GM18867 (cell line): Measurements from ENCODE around the gene UNC50.
"Not testable (repeated sequence)": the region's sequence is repeated elsewhere in the genome, so short reads cannot be mapped to it uniquely, and the experiment has no call there.

Source experiments
- ATAC-seq: cut with Tn5 transposase; IDR thresholded peaks from one replicate; pipeline ENCODE4 v1.9.1; 2021; ENCODE audit warnings: mild to moderate bottlenecking, moderate library complexity; ENCODE audit not compliant: unreplicated experiment

Gene UNC50

DNA sequence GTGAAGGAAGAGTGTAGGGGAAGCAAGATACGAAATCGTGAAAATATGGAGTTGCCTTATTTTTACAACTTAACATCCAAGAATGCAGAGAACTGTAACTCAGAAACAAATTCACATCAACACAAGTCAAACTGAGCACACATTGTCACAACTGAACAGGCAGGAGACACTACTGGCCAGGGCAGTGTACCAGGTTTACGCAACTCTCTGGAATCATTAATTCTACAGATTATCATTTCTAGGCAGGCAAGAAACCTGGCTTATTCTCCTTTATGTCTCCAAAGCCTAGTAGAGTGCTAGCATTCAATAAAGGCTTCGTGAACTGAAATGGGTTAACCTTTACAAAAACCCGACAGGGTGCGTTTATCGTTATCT lies 661 bp upstream of the UNC50 start:
- no peak for ATAC-seq

DNA sequence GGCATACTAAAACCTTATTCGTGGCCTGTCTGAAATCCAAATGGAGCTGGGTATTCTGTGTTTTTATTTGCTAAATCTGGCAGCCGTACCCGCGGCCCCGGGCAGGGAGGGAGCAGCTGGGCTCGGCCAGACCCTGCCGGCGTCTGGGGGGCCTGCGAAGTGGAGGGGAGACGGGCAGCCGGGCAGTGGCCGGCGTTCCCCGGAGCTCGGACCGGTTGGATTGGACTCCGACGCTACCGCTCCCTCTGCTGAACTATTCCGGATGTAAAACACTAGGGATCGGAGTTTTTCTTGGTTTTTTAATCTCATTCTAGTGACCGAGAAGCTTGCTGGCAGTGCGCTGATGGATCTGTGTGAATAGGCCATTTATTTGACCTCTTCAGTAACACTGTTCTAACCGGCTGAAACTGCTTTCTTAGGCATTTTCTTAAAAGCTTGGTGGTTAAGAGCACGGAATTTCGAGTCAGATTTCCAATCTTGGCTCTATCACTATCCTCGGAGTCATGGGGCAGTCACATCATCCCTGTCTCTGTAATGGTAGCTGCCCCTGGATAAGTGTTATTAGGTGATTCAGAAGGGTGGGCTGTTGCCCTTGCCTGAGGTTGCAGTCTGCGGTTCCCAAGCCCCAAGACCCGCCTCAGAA lies 694 bp downstream of the UNC50 start:
- peak; percentile 18 for ATAC-seq

DNA sequence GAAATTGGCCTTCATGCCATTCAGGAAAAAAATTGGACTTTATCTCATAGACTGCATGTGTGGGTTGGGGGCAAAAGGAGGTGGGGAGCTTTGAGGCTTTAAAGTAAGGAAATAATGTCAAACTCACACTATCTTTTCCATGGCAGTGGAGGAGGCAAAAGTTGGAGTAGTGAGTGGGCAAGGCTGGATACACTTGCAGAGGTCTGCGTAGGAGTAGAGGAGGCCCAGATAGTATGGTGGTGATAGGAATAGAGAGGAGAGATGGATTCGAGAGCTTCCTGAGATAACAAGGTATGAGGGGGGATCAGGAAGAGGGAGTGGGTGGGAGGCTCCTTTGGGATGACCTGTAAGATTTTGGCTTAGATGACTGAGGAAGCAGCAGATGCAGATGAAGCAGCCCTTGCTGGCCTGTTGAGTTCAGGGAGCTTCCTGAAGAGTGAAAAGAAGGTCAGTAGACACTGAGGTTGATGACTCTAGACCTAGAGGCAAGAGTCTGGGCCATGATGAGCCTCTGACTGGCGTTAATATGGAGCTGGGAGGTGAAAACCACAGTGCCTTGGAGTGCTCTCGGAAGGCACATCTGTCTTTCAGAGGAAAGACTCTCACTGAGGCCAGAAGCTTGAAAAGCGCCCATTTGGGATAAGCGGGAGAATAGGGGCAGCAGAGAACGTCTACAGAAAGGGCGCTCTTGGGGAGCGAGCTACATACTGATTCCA lies 5.8 kb downstream of the UNC50 start:
- ATAC-seq, result no peak

DNA sequence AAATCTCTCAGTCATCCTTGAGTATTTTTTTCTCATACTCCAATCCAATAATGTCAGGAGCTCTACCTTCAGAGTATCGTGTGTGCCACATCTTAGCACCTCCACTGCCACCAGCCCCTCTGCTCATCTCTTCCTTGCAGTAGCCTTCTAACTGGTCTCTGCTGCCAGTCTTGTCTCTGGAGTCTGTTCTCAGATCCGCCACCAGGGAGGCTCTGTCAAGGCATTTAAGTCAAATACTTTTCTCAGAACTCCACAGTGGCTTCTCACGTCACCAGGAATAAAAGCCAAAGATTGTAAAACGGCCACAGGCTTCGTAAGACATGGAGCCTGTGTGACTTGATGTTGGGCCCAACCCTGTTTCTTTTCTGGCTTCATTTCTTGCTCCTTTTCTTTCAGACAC lies 7.1 kb downstream of the UNC50 start:
- ATAC-seq, result no peak

DNA sequence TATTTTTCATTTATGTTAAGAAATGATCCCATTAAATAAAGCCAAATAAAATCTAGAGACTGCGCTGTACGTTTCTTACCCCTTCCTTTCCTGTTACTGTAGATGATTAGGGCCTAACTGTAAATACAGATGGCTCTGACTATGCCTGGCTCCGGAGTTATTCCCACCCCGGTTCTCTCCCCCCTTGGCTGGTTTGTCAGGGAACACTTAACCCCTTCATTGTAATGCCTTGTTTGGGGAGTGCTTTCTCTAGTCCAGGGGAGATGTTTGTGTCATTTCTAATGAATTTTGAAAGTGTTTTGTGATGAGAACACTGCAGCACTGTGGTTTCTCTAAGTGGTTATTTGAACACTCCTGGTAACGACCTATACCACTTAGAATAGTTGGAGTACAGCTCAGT lies 8.8 kb downstream of the UNC50 start:
- ATAC-seq, result no peak

DNA sequence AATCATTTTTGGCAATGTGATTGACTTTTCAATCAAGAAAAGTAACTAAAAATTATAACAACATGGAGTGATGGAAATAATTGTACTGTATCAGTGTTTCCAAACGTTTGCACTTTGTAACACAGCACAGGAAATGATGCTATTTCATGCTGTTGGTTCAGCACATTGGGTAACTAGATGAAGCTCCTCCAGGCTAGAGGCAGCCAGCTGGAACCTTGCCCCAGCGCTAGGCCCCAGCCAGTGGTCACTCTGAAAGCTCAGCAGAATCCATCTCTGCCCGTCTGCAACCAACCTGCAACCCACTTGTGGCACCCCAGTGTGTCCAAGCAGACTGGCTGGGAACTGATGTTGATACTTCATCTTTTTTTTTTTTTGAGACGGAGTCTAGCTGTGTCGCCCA lies 15.3 kb downstream of the UNC50 start:
- ATAC-seq, result no peak

DNA sequence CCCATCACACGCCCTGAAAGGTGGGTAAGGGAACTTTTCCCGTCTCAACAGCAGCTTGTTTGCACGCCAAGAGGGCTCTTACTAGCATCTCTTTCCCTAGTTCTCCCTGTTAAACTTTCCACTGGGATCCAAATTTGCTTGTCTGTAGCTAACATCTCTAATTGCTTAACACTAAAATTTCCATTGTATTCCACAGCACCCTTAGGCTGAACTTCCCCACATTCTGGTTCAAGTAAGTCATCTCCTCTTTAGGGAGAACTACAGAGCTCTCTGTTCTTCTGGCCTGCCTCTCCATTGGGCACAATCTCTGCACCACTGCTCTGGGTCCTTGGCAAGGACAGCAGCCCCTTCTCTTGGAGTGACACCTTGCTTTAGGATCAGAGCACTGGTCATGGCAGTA lies 24.0 kb downstream of the UNC50 start:
- no peak for ATAC-seq

DNA sequence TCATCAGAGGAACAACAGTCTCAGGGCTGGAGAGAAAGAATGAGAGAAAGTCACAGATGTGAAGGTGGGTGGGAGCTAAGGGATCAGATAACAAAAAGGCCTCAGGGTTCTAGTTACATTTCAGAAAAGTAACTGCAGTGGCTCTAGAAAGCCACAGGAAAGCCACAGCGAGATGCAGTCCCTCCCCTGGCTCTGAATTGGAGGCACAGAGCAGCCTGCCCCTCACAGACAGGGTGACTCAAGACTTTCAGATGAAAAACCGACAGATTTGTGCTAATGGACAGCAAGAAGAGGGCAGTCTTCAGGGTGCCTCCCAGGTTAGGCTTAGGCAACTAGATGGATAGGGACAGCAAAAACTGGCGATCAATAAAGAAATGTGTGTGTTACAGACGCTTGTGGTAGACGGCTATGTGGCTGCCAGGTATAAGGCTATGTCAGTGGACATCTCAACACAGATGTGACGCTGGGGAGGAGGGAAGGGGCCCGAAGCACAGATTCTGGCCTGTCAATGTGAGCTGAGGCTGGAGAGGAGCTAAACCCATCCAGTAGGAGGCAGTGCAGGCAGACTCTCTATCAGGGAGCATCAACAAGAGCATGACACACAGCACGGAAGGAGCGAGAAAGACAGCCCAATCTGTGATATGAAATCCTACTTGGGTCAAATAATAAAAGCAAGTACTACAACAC lies 26.2 kb downstream of the UNC50 start:
- no peak for ATAC-seq

DNA sequence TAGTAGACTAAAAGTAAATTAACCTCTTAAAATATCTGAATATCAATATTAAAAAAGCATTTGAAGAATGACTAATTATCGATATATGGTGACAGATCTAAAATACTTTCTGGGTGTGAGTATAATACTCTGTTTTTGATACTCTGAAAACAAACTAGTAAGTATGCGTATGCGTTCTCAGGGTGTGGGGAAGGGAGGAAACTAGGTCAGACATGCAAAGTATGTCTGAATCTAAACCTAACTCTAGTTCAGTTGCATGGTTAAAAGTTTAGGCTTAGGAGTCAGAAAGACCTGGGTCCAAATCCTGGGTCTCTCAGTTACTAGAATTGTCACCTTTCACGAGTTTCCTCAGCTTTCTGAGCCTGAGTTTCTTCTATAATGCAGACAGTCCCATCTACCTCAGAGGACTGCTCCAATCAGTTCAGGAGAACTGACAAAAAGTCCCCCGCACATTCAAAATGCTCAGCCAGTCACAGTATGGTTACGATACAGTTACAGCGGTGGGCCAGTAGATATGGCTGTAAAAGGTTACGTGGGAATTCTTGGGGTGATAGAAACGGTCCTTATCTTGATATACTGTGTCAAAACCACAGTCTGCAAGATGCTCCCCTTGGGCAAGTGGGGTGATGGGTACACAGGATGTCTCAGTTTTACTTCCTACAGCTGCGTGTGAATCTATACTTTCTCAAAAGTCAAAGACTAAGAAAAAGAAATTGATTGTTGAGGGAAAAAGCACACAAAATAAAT lies 29.2 kb downstream of the UNC50 start:
- peak; percentile 91 for ATAC-seq

DNA sequence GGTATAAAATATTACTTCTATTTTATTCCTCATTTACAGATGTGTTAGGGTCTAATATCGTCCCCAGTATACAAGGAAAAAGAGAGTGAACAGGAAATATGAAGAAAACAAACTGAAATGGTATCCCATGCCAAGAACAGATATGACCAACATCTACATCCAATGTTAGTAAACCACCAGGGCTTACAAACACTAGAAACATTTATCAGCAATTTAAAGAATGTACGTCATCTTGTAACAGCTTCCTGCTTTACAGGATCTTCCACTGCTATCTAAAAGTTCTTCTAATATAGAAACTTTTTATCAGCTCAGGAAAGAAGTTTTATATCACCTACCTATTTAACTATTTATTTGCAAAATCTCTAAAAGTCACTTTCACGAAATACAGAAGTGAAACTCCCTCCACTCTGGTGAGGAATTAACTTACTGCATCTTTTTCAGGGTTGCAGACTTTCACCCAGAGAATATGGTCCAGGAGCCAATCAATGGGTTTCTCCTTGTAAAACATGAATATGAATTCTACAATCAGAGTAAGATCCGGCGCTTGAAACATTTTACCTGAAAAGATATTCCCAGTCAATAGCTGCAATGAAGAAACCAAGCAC lies 35.2 kb downstream of the UNC50 start:
- ATAC-seq, result no peak

DNA sequence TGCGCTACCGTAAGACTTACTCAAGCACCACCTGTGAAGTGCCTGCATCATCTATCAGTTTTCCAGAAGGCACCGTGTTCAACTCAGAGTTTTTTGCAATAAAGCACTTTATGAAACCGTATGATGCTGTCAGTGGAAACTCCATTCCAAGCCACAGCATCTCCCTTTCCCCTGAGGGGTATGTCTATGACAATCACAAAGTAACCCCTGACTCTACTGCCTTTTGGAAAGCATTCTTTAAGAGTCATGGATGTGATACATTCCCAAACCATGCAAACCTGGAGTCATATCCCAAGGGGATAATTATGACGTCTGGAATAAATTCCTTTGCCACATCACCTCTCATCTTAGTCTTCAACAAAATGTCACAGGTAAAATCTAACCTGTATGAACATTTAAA lies 39.2 kb downstream of the UNC50 start:
- no peak for ATAC-seq

DNA sequence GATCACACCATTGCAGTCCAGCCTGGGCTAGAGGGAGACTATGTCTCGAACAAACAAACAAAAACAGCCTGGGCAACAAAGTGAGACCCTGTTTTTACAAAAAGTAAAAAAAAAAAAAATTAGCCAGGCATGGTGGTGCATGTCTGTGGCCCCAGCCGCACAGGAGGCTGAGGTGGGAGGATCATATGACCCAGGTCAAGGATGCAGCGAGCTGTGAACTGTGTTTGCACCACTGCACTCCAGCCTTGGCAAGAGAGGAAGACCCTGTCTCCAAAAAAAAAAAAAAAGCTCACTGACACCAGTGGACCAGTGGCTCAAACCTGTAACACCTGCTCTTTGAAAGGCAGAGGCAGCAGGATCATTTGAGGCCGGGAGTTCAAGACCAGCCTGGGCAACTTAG lies 40.1 kb downstream of the UNC50 start:
- ATAC-seq, result no peak

DNA sequence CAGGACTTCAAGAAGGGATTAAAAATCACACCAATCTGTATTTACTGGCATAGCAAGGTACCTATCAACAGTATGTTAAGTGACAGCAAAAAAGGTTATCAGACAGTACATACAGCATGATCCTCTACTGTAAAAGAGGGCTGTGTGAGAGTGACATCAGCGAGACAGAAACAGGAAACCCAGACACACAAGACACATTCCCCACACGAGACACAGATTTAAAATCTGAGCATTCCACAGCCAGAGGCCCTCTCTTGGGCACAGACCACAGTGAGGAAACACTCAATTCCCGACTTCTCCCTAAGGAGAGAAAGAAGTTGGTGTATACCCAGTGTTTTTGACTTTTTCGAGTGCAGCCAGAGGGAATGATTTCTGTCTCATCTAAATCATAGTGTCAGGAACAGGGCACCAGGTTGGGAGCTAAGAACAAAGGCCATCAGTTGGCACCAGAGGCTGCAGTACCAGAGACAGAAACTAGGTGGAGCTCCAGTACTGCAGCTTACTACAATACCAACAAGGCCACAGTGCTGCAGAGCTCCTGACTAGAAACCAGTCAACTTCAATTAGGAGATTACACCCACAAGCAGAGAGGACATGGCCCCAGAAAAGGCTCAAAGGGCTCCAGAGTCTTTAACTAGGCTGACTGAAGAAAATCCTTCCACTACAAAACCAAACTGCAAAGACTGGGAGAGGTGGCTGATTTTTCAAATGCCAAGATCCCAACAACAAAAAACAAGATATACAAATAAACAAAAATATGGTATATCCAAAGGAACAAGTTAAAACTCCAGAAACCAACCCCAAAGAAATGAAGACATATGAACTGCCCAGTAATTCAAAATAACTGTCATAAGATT lies 41.0 kb downstream of the UNC50 start:
- peak; percentile 87 for ATAC-seq

DNA sequence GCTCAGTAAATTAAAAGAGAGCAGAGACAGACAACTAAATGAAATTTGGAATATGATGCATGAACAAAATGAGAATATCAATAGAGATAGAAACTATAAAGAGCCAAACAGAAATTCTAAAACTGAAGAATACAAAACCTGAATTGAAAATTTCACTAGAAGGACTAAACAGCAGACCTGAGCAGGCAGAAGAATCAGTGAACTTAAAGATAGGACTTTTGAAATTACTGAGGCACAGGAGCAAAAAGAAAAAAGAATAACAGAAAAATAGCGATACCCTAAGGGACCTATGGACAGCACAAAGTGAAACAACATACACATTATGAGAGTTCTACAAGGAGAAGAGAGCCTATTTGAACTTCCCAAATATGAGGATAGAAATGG lies 41.6 kb downstream of the UNC50 start:
- no peak for ATAC-seq

DNA sequence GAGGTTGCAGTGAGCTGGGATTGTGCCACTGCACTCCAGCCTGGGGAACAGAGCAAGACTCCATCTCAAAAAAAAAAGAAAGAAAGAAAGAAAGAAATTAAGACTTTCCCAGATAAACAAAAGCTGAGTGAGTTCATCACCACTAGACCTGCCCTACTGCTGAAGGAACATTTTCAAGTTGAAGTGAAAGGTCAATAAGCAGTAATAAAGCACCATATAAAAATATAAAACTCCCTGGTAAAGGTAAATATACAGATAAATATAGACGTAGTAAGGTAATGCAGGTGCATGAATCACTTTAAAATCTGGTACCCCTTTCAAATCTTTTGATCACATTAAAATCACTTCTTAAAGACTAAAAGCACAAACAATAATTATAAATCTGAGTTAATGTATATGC lies 42.6 kb downstream of the UNC50 start:
- ATAC-seq, result no peak

DNA sequence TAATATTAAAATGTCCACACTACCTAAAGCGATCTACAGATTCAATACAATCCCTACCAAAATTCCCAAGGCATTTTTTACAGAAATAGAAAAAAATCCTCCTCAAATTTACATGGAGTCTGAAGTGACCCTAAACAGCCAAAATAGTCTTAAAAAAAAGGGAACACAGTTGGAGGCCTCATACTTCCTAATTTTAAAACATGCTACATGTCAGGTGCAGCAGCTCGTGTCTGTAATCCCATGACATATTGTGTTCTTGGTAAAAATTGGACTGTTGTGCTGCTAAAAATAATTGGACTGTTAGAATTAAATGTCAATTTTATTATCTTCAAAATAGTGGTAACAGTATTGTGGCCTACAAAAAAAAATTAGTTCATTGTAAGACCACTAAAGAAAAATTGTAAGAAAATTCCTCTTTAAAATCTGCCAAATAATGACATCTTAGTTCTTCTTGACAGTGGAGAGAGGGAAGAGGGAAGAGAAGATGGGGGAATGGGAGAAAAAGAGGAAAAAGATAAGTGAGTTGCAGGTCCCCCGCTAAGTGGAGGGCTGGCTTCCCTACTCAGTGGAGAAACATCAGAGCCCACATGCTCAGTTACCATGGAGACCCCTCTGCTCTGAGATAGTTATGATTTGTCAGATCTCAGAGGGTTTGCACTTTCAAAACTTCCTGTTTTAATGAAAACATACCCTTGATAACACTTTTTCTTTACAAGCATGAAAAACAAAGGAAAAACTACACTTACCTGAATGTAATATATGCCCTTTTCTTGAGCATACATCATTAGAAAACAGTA lies 46.5 kb downstream of the UNC50 start:
- ATAC-seq, result no peak

DNA sequence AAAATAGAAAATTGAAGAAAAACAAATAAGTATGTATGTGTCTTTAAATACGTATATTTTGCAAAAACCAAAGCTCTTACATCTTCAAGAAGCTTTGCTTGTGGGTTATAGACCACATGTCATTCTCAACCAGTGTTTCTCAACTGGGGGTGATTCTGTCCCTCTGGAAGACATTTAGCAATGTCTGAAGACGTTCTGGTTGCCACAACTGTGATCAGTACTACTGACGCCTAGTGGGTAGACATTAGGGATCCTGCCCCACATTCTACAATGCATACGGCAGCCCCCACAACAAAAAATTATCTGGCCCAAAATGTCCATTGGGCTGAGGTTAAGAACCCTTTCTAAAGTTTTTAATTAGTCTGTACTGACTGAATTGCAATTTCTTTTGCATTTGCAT lies 48.4 kb downstream of the UNC50 start:
- ATAC-seq, result no peak

DNA sequence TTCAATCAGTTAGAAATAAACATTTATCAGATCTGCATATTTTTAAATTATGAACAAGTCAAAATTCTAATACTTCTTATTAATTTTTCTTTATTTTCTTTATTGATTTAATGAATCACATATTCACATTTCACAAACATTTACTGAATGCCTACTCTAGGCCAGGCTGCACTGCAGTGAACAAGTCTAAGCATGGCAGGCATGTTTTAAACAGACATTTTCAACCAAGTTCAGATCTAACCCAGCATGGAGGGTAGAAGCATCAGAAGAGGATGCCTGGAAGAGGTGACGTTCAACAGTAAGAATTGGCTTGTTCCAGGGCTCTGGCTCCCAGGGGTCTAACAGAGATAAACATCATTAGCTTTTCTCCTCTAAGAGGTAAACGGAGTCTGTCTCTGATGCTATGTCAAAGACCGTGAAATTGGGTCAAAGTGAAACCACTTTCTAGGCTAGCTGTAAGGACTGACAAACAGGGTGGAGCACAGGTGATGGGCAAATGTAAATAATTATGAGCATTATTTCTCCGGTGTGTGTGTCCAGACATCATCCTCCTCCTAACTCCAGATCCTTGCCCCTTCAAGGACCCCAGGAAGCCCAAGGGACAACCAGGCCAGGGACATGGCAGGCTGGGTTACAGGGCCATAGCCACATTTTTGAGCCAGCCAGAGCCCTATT lies 50.6 kb downstream of the UNC50 start:
- no peak for ATAC-seq

DNA sequence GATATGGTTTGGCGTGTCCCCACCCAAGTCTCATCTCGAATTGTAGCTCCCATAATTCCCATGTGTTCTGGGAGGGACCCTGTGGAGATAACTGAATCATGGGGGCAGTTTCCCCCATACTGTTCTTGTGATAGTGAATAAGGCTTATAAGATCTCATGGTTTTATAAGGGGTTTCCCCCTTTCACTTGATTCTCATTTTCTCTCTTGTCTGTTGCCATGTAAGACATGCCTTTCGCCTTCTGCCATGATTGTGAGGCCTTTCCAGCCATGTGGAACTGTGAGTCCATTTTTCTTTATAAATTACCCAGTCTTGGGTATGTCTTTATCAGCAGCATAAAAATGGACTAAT lies 51.1 kb downstream of the UNC50 start:
- ATAC-seq, result not testable (repeated sequence)
